AG09309 (cell line): ENCODE measurements around the gene ZNF484.
"Not testable (repeated sequence)": the region's sequence is repeated elsewhere in the genome, so short reads cannot be mapped to it uniquely, and the experiment has no call there.

Source experiments
- DNase-seq: peaks from one replicate; pipeline ENCODE4 v3.0.0-alpha.2; 2010; ENCODE audit warnings: low read depth
- H3K4me3 ChIP-seq: 2 replicates; pipeline ENCODE4 v1.5.1; 2011; ENCODE audit warnings: mild to moderate bottlenecking, low read depth, low read length, moderate library complexity; ENCODE audit not compliant: control insufficient read depth
- CTCF ChIP-seq: IDR thresholded peaks from 2 replicates; pipeline ENCODE4 v1.5.1; 2011; ENCODE audit warnings: mild to moderate bottlenecking, low read depth, low read length, inconsistent platforms; ENCODE audit not compliant: insufficient read depth, control insufficient read depth; ENCODE audit errors: missing control alignments

Gene ZNF484

GRCh38 chr9:92882276-92882675 is 4.4 kb upstream of the ZNF484 start:
- no peak overlapping the region for H3K4me3 ChIP-seq
- TF ChIP-seq CTCF: no peak
- no peak for DNase-seq

GRCh38 chr9:92875373-92875772 is 2.5 kb downstream of the ZNF484 start:
- TF ChIP-seq CTCF: no peak
- no peak for DNase-seq
- no peak overlapping the region for H3K4me3 ChIP-seq

GRCh38 chr9:92870289-92870688 is 7.5 kb downstream of the ZNF484 start:
- DNase-seq: no peak
- TF ChIP-seq CTCF: no peak
- H3K4me3 ChIP-seq: no peak overlapping the region

GRCh38 chr9:92866600-92866999 is 11.2 kb downstream of the ZNF484 start:
- DNase-seq: not testable (repeated sequence)

GRCh38 chr9:92864152-92864551 is 13.7 kb downstream of the ZNF484 start:
- TF ChIP-seq CTCF: no peak
- DNase-seq: no peak
- no peak overlapping the region for H3K4me3 ChIP-seq

More at GRCh38 chr9:92866600-92866999, 11.2 kb downstream of the ZNF484 start:
- not testable (repeated sequence) for H3K4me3 ChIP-seq

- H3K4me3 ChIP-seq: no peak overlapping the region
- no peak for TF ChIP-seq CTCF
- DNase-seq: no peak
Observed at GRCh38 chr9:92860867-92861266, 17.0 kb downstream of the ZNF484 start.

GRCh38 chr9:92857236-92857635 is 20.6 kb downstream of the ZNF484 start:
- no peak for DNase-seq
- no peak for TF ChIP-seq CTCF
- no peak overlapping the region for H3K4me3 ChIP-seq
